Kidney epithelial cell (primary cell): Measurements from ENCODE around the gene TMEM171. TPM values are rescaled to one million over a fixed set of nuclear protein-coding genes. Genes with fewer than 3 reads are reported as not detected.

Experiments used
- DNase-seq: peaks from one replicate; pipeline ENCODE4 v3.0.0-alpha.2; 2010; ENCODE audit warnings: low read depth
- H3K27me3 ChIP-seq: 2 replicates; pipeline ENCODE4 v1.6.0; 2011; ENCODE audit warnings: low read length; ENCODE audit not compliant: control insufficient read depth, insufficient read depth
- H3K36me3 ChIP-seq: 2 replicates; pipeline ENCODE4 v1.5.1; 2011; ENCODE audit warnings: low read length; ENCODE audit not compliant: control insufficient read depth, insufficient read depth
- H3K4me3 ChIP-seq: 2 replicates; pipeline ENCODE4 v1.5.1; 2011; ENCODE audit warnings: low read depth, mild to moderate bottlenecking, control low read depth, low read length
- CTCF ChIP-seq: IDR thresholded peaks from 2 replicates; pipeline ENCODE4 v1.5.1; 2011; ENCODE audit warnings: mild to moderate bottlenecking, moderate library complexity, low read length, control low read depth, inconsistent platforms; ENCODE audit not compliant: insufficient read depth, poor library complexity, severe bottlenecking
- total RNA-seq: library from RNA; depleted of rRNA; stranded (reverse); fragments of >200 nt; gene quantifications from 2 replicates; pipeline ENCODE4 v1.2.3, GENCODE V29; 2015

Gene TMEM171
- total RNA-seq, 1 donor from 2014 or later, result 3.0 TPM

DNA sequence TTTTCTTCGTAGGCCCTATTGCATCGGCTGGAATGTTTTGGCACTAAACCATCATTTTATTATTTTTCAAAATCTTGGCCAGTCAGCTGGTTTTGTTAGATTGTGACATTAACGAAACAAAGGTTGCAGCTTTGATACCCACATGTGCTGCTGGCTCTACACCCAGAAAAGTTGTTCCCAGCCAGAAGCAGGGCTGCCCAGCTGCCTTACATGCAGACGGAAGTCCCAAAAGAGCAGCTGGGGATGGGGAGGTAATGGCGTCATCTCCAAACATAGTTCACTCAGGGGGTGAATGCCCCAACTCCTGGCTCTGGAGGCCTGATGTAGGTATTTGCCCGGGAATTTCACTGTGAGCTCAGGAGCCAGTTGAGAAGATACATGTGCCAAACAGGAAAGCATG lies 23.3 kb downstream of the TMEM171 start:
- no peak for TF ChIP-seq CTCF
- Histone ChIP-seq H3K27me3 (no peaks in the 10 kb centered on the region), H3K36me3 (no peaks in the 10 kb centered on the region), H3K4me3 (no peak overlapping the region)
- DNase-seq, result no peak

DNA sequence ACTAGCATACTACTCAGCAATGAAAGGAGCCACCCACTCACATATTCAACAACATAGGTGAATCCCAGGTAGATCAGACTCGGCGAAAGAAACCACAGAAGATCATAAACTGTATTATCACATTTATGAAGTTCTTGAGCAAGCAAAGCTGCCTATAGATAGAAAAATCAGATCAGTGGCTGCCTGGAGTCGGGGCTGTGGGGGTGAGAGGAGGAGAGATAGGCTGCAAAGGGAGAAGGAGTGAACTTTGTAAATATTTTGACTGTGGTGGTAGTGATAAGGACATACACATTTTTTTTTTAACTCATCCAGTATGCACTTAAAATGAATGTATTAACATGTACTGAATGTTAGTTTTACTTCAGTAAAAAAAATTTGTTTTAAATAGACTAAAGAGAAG lies 29.2 kb downstream of the TMEM171 start:
- no peak for DNase-seq
- Histone ChIP-seq H3K36me3 (no peaks in the 10 kb centered on the region), H3K4me3 (no peak overlapping the region), H3K27me3 (no peaks in the 10 kb centered on the region)
- TF ChIP-seq CTCF, result no peak

DNA sequence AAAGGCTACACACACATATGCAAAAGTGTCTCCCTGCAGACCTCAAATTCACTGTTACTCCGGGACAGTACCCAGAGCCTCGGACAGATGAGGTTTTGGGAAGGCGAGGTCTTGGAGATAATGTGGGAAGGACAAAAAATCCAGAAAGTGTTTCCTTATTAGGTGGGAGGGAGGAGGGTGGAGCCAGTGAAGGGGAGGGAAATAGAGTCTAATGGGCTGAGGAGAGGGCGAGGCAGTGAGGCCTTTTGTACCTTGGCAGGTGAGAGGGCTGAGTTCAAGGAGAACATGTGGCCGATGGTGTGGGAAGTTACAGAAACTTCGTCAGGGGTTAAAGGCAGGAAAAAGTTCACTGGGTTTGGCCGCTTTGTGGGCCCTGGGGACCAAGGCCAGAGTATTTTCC lies 30.5 kb downstream of the TMEM171 start:
- Histone ChIP-seq H3K4me3 (no peak overlapping the region), H3K36me3 (no peaks in the 10 kb centered on the region), H3K27me3 (no peaks in the 10 kb centered on the region)
- no peak for TF ChIP-seq CTCF
- DNase-seq, result no peak

DNA sequence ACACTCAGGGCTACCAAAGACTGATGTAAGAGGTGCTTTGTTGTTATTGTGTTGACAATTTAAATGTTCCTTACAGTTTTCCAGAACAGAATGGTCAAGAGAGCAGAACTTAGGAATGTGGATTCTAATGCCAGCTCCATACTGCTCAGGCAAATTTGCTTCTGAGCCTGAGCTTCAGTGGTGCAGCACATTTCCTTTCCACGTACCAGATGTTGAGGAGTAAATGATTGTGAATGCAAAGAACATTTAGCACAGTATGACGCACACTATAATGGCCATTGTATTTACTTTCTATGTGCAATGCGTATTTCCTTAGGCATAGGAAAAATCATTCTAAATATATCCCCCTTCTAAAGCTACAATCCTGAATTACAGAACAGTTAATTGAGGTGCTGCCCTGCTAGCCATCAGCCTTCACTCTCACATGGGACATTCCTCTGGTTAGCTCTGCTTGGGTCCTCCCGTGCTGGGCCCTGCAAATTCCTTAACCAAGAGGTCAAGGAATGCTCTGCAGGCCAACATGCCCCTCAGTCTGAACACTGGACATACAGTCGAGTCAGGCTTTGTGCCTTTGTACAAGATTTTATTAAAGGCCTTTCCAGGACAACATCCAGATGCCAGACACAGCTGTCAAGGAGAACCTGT lies 31.5 kb downstream of the TMEM171 start:
- Histone ChIP-seq H3K27me3 (no peaks in the 10 kb centered on the region), H3K36me3 (no peaks in the 10 kb centered on the region), H3K4me3 (no peak overlapping the region)
- no peak for TF ChIP-seq CTCF
- no peak for DNase-seq

- Histone ChIP-seq H3K36me3 (no peaks in the 10 kb centered on the region), H3K4me3 (no peak overlapping the region), H3K27me3 (no peaks in the 10 kb centered on the region)
- TF ChIP-seq CTCF, result no peak
- no peak for DNase-seq
These were observed 32.3 kb downstream of the TMEM171 start for GRCh38 chr5:73152411-73153388.
